HepG2 (cell line): ENCODE measurements around the gene THUMPD2. TPM values are rescaled to one million over a fixed set of nuclear protein-coding genes. Genes with fewer than 3 reads are reported as not detected.

Experiments
- ARHGAP35 ChIP-seq: sonication (generic); formaldehyde crosslinking; IDR thresholded peaks from 2 replicates; pipeline ENCODE4 v1.9.0; 2022; ENCODE audit warnings: mild to moderate bottlenecking, inconsistent platforms, moderate library complexity, missing genetic modification reagents, borderline replicate concordance
- ATF1 ChIP-seq: IDR thresholded peaks from 2 replicates; pipeline ENCODE4 v1.6.1; 2016; ENCODE audit warnings: mild to moderate bottlenecking, control low read depth
- E2F5 ChIP-seq: sonication (generic); formaldehyde crosslinking; conservative IDR thresholded peaks from 2 replicates; pipeline ENCODE4 v1.4.0; 2020; ENCODE audit warnings: missing genetic modification reagents
- EED ChIP-seq: sonication (generic); formaldehyde crosslinking; IDR thresholded peaks from 2 replicates; pipeline ENCODE4 v1.5.0; 2020; ENCODE audit warnings: mild to moderate bottlenecking, missing genetic modification reagents
- FOSL2 ChIP-seq: sonication (generic); formaldehyde crosslinking; IDR thresholded peaks from 2 replicates; pipeline ENCODE4 v1.4.0; 2020; ENCODE audit warnings: missing genetic modification reagents
- GATAD1 ChIP-seq: IDR thresholded peaks from 2 replicates; pipeline ENCODE4 v1.6.1; 2016; ENCODE audit warnings: missing genetic modification reagents, missing compliant biosample characterization
- GLI4 ChIP-seq: sonication (generic); formaldehyde crosslinking; IDR thresholded peaks from 2 replicates; pipeline ENCODE4 v1.5.1; 2020; ENCODE audit warnings: missing genetic modification reagents, mild to moderate bottlenecking, moderate library complexity, borderline replicate concordance
- GLMP ChIP-seq: sonication (generic); formaldehyde crosslinking; IDR thresholded peaks from 2 replicates; pipeline ENCODE4 v1.9.0; 2021; ENCODE audit warnings: missing genetic modification reagents, mild to moderate bottlenecking, borderline replicate concordance
- GMEB1 ChIP-seq: sonication (generic); formaldehyde crosslinking; IDR thresholded peaks from 2 replicates; pipeline ENCODE4 v1.5.1; 2020; ENCODE audit warnings: missing genetic modification reagents, mild to moderate bottlenecking, borderline replicate concordance
- GTF2F1 ChIP-seq: fragments of 150-350 bp; IDR thresholded peaks from 2 replicates; pipeline ENCODE4 v1.6.1; 2014; ENCODE audit warnings: low read length
- HOXA7 ChIP-seq: sonication (generic); formaldehyde crosslinking; IDR thresholded peaks from 2 replicates; pipeline ENCODE4 v1.8.1; 2022; ENCODE audit warnings: mild to moderate bottlenecking, missing genetic modification reagents, moderate library complexity
- KLF11 ChIP-seq: IDR thresholded peaks from 2 replicates; pipeline ENCODE4 v1.6.1; 2016; ENCODE audit warnings: missing compliant biosample characterization
- KLF15 ChIP-seq: sonication (generic); formaldehyde crosslinking; IDR thresholded peaks from 2 replicates; pipeline ENCODE4 v1.8.1; 2023; ENCODE audit warnings: borderline replicate concordance, mild to moderate bottlenecking, inconsistent platforms, missing genetic modification reagents, mixed read lengths
- NRL ChIP-seq: sonication (generic); formaldehyde crosslinking; IDR thresholded peaks from 2 replicates; pipeline ENCODE4 v1.5.0; 2020; ENCODE audit warnings: missing genetic modification reagents, mild to moderate bottlenecking, moderate library complexity, borderline replicate concordance
- ONECUT2 ChIP-seq: sonication (generic); formaldehyde crosslinking; IDR thresholded peaks from 2 replicates; pipeline ENCODE4 v1.4.0; 2020; ENCODE audit warnings: missing genetic modification reagents
- RARA ChIP-seq: IDR thresholded peaks from 2 replicates; pipeline ENCODE4 v1.6.1; 2016; ENCODE audit warnings: missing genetic modification reagents, missing compliant biosample characterization
- SCMH1 ChIP-seq: sonication (generic); formaldehyde crosslinking; IDR thresholded peaks from 2 replicates; pipeline ENCODE4 v1.9.0; 2021; ENCODE audit warnings: missing genetic modification reagents, mild to moderate bottlenecking, borderline replicate concordance
- SMAD9 ChIP-seq: sonication (generic); formaldehyde crosslinking; IDR thresholded peaks from 2 replicates; pipeline ENCODE4 v1.5.1; 2020; ENCODE audit warnings: mild to moderate bottlenecking, missing genetic modification reagents
- SNAPC2 ChIP-seq: sonication (generic); formaldehyde crosslinking; IDR thresholded peaks from 2 replicates; pipeline ENCODE4 v1.8.1; 2022; ENCODE audit warnings: mild to moderate bottlenecking, missing genetic modification reagents
- SP1 ChIP-seq, 2 experiments: fragments of 450-650 bp in 1 of 2; sonication (generic) in 1 of 2; formaldehyde crosslinking in 1 of 2; IDR thresholded peaks; 2 replicates each; pipeline versions ENCODE4 v1.4.0 to v1.6.1; 2016 to 2020; ENCODE audit warnings: missing genetic modification reagents in 1 of 2
- STAT5B ChIP-seq: sonication (generic); formaldehyde crosslinking; IDR thresholded peaks from 2 replicates; pipeline ENCODE4 v1.4.0; 2020; ENCODE audit warnings: missing genetic modification reagents
- U2AF1 ChIP-seq: fragments of 200-400 bp; formaldehyde crosslinking; optimal IDR thresholded peaks from 2 replicates; pipeline ENCODE3; 2017; ENCODE audit warnings: mild to moderate bottlenecking, low read depth, low read length
- ZBTB3 ChIP-seq: sonication (generic); formaldehyde crosslinking; IDR thresholded peaks from 2 replicates; pipeline ENCODE4 v1.4.0; 2020; ENCODE audit warnings: low read depth, mild to moderate bottlenecking, moderate library complexity, missing genetic modification reagents, borderline replicate concordance
- ZBTB42 ChIP-seq: sonication (generic); formaldehyde crosslinking; IDR thresholded peaks from 2 replicates; pipeline ENCODE4 v1.5.0; 2020; ENCODE audit warnings: mild to moderate bottlenecking, missing genetic modification reagents
- ZNF101 ChIP-seq: sonication (generic); formaldehyde crosslinking; IDR thresholded peaks from 2 replicates; pipeline ENCODE4 v1.4.0; 2020; ENCODE audit warnings: mild to moderate bottlenecking, low read depth, missing genetic modification reagents, borderline replicate concordance
- ZNF337 ChIP-seq: sonication (generic); formaldehyde crosslinking; IDR thresholded peaks from 2 replicates; pipeline ENCODE4 v1.5.1; 2020; ENCODE audit warnings: missing genetic modification reagents, low read depth, mild to moderate bottlenecking, borderline replicate concordance
- ZNF549 ChIP-seq: sonication (generic); formaldehyde crosslinking; IDR thresholded peaks from 2 replicates; pipeline ENCODE4 v1.5.0; 2020; ENCODE audit warnings: missing genetic modification reagents
- ZNF883 ChIP-seq: sonication (generic); formaldehyde crosslinking; IDR thresholded peaks from 2 replicates; pipeline ENCODE4 v1.5.1; 2020; ENCODE audit warnings: mild to moderate bottlenecking, missing genetic modification reagents; ENCODE audit errors: not compliant biosample characterization
- polyA plus RNA-seq, 8 experiments: library from polyadenylated mRNA; depleted of rRNA in 3 of 8; stranded (reverse) in 7 of 8; unstranded in 1 of 8; fragments of >200 nt; fragmentation: Illumina TruSeq in 4 of 8; extraction: Trizol in 4 of 8; gene quantifications; 2 replicates each; pipeline versions ENCODE4 v1.2.1 to v1.2.3, GENCODE V29; 2011 to 2016; ENCODE audit warnings: low read depth in 4 of 8, missing spikeins in 1 of 8, mixed read lengths in 1 of 8; ENCODE audit not compliant: insufficient read depth in 1 of 8
- total RNA-seq, 5 experiments: library from RNA; depleted of rRNA; stranded (reverse); fragments of >200 nt; fragmentation: Illumina TruSeq; extraction: Trizol; gene quantifications; 2 replicates each; pipeline ENCODE4 v1.2.3, GENCODE V29; 2016; ENCODE audit warnings: low read depth in 1 of 5

The THUMPD2 gene
- total and polyA plus RNA-seq, 2 of the 13 experiments (the other 11 are each of a cell fraction or from before 2014, with no cell fraction given), result 11.8 to 15.6 TPM

- peak; percentile 80 for TF ChIP-seq E2F5
- TF ChIP-seq GLI4 (CRISPR knock-in tag), result 0 out of 2 replicates have a peak, but pooled peaks have one; percentile 94
- TF ChIP-seq KLF15 (CRISPR knock-in tag), result peak; percentile 93
- peak; percentile 76 for TF ChIP-seq GMEB1 (CRISPR knock-in tag)
- TF ChIP-seq STAT5B (CRISPR knock-in tag), result 0 out of 2 replicates have a peak, but pooled peaks have one; percentile 75
- TF ChIP-seq FOSL2 (CRISPR knock-in tag), result peak; percentile 54
- no peak for TF ChIP-seq HOXA7
- no peak for TF ChIP-seq ONECUT2 (CRISPR knock-in tag)
- peak; percentile 100 for TF ChIP-seq ZNF883 (CRISPR knock-in tag)
- no peak for TF ChIP-seq SP1 (IDR thresholded peaks at IDR 0.05)
- TF ChIP-seq SP1 (CRISPR knock-in tag; IDR thresholded peaks at IDR 0.05), result peak; percentile 61; the same call in 1 of the 2 replicates
- peak; percentile 98 for TF ChIP-seq ARHGAP35
- TF ChIP-seq ZBTB42 (CRISPR knock-in tag), result peak; percentile 75; the same call in 1 of the 2 replicates
- peak; percentile 66 for TF ChIP-seq GATAD1 (CRISPR knock-in tag)
- TF ChIP-seq ATF1, result no peak
- TF ChIP-seq GLMP (CRISPR knock-in tag), result no peak; the same call in 1 of the 2 replicates
- no peak for TF ChIP-seq GTF2F1
- peak; percentile 98 for TF ChIP-seq SMAD9 (CRISPR knock-in tag)
- peak; percentile 97 for TF ChIP-seq NRL (CRISPR knock-in tag)
- peak; percentile 80 for TF ChIP-seq ZNF549 (CRISPR knock-in tag)
- peak; percentile 88; the same call in 1 of the 2 replicates for TF ChIP-seq EED (CRISPR knock-in tag)
- TF ChIP-seq U2AF1, result peak; percentile 53
- TF ChIP-seq ZBTB3 (CRISPR knock-in tag), result peak; percentile 55; the same call in 1 of the 2 replicates
- no peak for TF ChIP-seq SNAPC2 (CRISPR knock-in tag)
- TF ChIP-seq ZNF101 (CRISPR knock-in tag), result 0 out of 2 replicates have a peak, but pooled peaks have one; percentile 82
- peak; percentile 54 for TF ChIP-seq RARA (CRISPR knock-in tag)
- TF ChIP-seq ZNF337 (CRISPR knock-in tag), result peak; percentile 98; the same call in 1 of the 2 replicates
- 0 out of 2 replicates have a peak, but pooled peaks have one; percentile 35 for TF ChIP-seq KLF11
- no peak for TF ChIP-seq SCMH1 (CRISPR knock-in tag)
Observed at GRCh38 chr2:39778775-39779340, at the start of gene THUMPD2 (continued).
